Activated T-helper 1 cell treated with anti-CD3 and anti-CD28 coated beads, Interleukin-12 subunit alpha, Interleukin-12 subunit beta, Interleukin-2, Interleukin-4 antibody, amounts not matched to agents 30 ng/mL and 10 ng/mL and 1 ng/mL, durations not matched to agents 14 hours and 24 hours and 36 hours (primary cell): ENCODE data around the gene FBXO45. TPM values are rescaled to one million over a fixed set of nuclear protein-coding genes. Genes with fewer than 3 reads are reported as not detected.
"Not testable (repeated sequence)": the region's sequence is repeated elsewhere in the genome, so short reads cannot be mapped to it uniquely, and the experiment has no call there.

Source experiments
- DNase-seq: peaks from one replicate; pipeline ENCODE4 v3.0.0; 2021; ENCODE audit warnings: low spot score
- H3K27ac Mint-ChIP-seq: one replicate; pipeline ENCODE4 v1.8.0; 2021; ENCODE audit warnings: mild to moderate bottlenecking, mixed read lengths
- H3K27me3 Mint-ChIP-seq: one replicate; pipeline ENCODE4 v1.8.0; 2022; ENCODE audit warnings: mild to moderate bottlenecking, moderate library complexity, mixed read lengths; ENCODE audit not compliant: insufficient read depth
- H3K36me3 Mint-ChIP-seq: one replicate; pipeline ENCODE4 v1.8.0; 2021; ENCODE audit warnings: low read depth, mixed read lengths
- H3K4me1 Mint-ChIP-seq: one replicate; pipeline ENCODE4 v1.8.0; 2021; ENCODE audit warnings: low read depth, mixed read lengths
- H3K4me3 Mint-ChIP-seq: one replicate; pipeline ENCODE4 v1.8.0; 2021; ENCODE audit warnings: mild to moderate bottlenecking, moderate library complexity, mixed read lengths
- H3K9me3 Mint-ChIP-seq: one replicate; pipeline ENCODE4 v1.8.0; 2021; ENCODE audit warnings: mixed read lengths
- intact Hi-C: fragments of 100-400 bp; cut with micrococcal nuclease; formaldehyde crosslinking; loops from one replicate; pipeline ENCODE4 v1.15.1; 2024
- total RNA-seq: library from RNA; stranded (reverse); gene quantifications from 2 replicates; pipeline ENCODE4 v1.2.3, GENCODE V29; 2022

Gene FBXO45
- total RNA-seq, 1 donor from 2014 or later, result 22.8 TPM

- peak overlapping the region; percentile 64 for H3K27ac Mint-ChIP-seq
- peaks cover 2% of the 10 kb centered on the region for H3K27me3 Mint-ChIP-seq
- H3K4me1 Mint-ChIP-seq, result peaks cover 45% of the 10 kb centered on the region
Measured at GRCh38 chr3:196608693-196609092, 40.2 kb downstream of the FBXO45 start.

GRCh38 chr3:196609343-196609775, 40.9 kb downstream of the FBXO45 start:
- Mint-ChIP-seq H3K4me3 (peak overlapping the region; percentile 20), H3K9me3 (no peaks in the 10 kb centered on the region), H3K27ac (peak overlapping the region; percentile 56), H3K27me3 (peaks cover 2% of the 10 kb centered on the region), H3K4me1 (peaks cover 43% of the 10 kb centered on the region), H3K36me3 (no peaks in the 10 kb centered on the region)
- intact Hi-C loops, result loop anchor here (1.0 to 2.0 kb wide), 12 partner anchors 11 to 362 kb away; partner anchors contain the start of genes NCBP2 and NRROS
- peak; percentile 85 for DNase-seq

More at GRCh38 chr3:196608693-196609092, 40.2 kb downstream of the FBXO45 start:
- intact Hi-C loops, result loop anchor here (1.0 to 2.0 kb wide), 12 partner anchors 10 to 363 kb away; partner anchors contain the start of genes NCBP2 and NRROS
- DNase-seq, result no peak
- Mint-ChIP-seq H3K36me3 (no peaks in the 10 kb centered on the region), H3K9me3 (no peaks in the 10 kb centered on the region), H3K4me3 (no peak overlapping the region)

- Mint-ChIP-seq H3K27me3 (peaks cover 2% of the 10 kb centered on the region), H3K4me3 (peak overlapping the region; percentile 20), H3K36me3 (no peaks in the 10 kb centered on the region), H3K4me1 (peaks cover 38% of the 10 kb centered on the region), H3K9me3 (no peaks in the 10 kb centered on the region), H3K27ac (peak overlapping the region; percentile 56)
- no peak for DNase-seq
- intact Hi-C loops, result loop anchor here (1.0 to 2.0 kb wide), 12 partner anchors 12 to 361 kb away; partner anchors contain the start of genes NCBP2 and NRROS
Measured at GRCh38 chr3:196609805-196610515, 41.5 kb downstream of the FBXO45 start.

GRCh38 chr3:196611761-196612483, 43.5 kb downstream of the FBXO45 start:
- H3K27ac Mint-ChIP-seq, result peak overlapping the region; percentile 80
- H3K36me3 Mint-ChIP-seq, result no peaks in the 10 kb centered on the region
- peaks cover 38% of the 10 kb centered on the region for H3K4me1 Mint-ChIP-seq
- no peaks in the 10 kb centered on the region for H3K9me3 Mint-ChIP-seq
- intact Hi-C loops, result no loop called here
- H3K27me3 Mint-ChIP-seq, result no peaks in the 10 kb centered on the region
- H3K4me3 Mint-ChIP-seq, result peak overlapping the region; percentile 48
- no peak for DNase-seq

GRCh38 chr3:196615234-196615633, 46.8 kb downstream of the FBXO45 start:
- H3K27me3 Mint-ChIP-seq, H3K9me3 Mint-ChIP-seq, H3K27ac Mint-ChIP-seq, intact Hi-C loops, H3K4me3 Mint-ChIP-seq, DNase-seq, H3K36me3 Mint-ChIP-seq: not testable (repeated sequence)
- peaks cover 17% of the 10 kb centered on the region for H3K4me1 Mint-ChIP-seq

GRCh38 chr3:196617256-196617655, 48.8 kb downstream of the FBXO45 start:
- intact Hi-C loops, result no loop called here
- DNase-seq, result no peak
- Mint-ChIP-seq H3K9me3 (no peaks in the 10 kb centered on the region), H3K27me3 (no peaks in the 10 kb centered on the region), H3K4me1 (peaks cover 4% of the 10 kb centered on the region), H3K27ac (no peak overlapping the region), H3K4me3 (no peak overlapping the region), H3K36me3 (no peaks in the 10 kb centered on the region)

- no peak for DNase-seq
- Mint-ChIP-seq H3K4me3 (no peak overlapping the region), H3K27ac (no peak overlapping the region), H3K4me1 (peaks cover 9% of the 10 kb centered on the region), H3K9me3 (no peaks in the 10 kb centered on the region), H3K27me3 (no peaks in the 10 kb centered on the region), H3K36me3 (peaks cover under 1% of the 10 kb centered on the region)
- intact Hi-C loops, result no loop called here
Measured at GRCh38 chr3:196619223-196619622, 50.8 kb downstream of the FBXO45 start.

GRCh38 chr3:196619627-196620026, 51.2 kb downstream of the FBXO45 start:
- H3K4me3 Mint-ChIP-seq, H3K9me3 Mint-ChIP-seq, H3K27ac Mint-ChIP-seq, H3K36me3 Mint-ChIP-seq, DNase-seq, intact Hi-C loops, H3K27me3 Mint-ChIP-seq: not testable (repeated sequence)
- peaks cover 13% of the 10 kb centered on the region for H3K4me1 Mint-ChIP-seq

GRCh38 chr3:196620161-196620604, 51.7 kb downstream of the FBXO45 start:
- DNase-seq, result no peak
- Mint-ChIP-seq H3K27me3 (no peaks in the 10 kb centered on the region), H3K9me3 (no peaks in the 10 kb centered on the region), H3K4me1 (peaks cover 18% of the 10 kb centered on the region), H3K36me3 (peaks cover 1% of the 10 kb centered on the region), H3K4me3 (no peak overlapping the region), H3K27ac (no peak overlapping the region)
- intact Hi-C loops, result no loop called here

GRCh38 chr3:196620684-196621083, 52.2 kb downstream of the FBXO45 start:
- Mint-ChIP-seq H3K27me3 (no peaks in the 10 kb centered on the region), H3K36me3 (peaks cover 1% of the 10 kb centered on the region), H3K4me1 (peaks cover 23% of the 10 kb centered on the region), H3K9me3 (no peaks in the 10 kb centered on the region), H3K27ac (no peak overlapping the region), H3K4me3 (no peak overlapping the region)
- DNase-seq, result no peak
- intact Hi-C loops, result no loop called here

- Mint-ChIP-seq H3K4me1 (peaks cover 26% of the 10 kb centered on the region), H3K9me3 (no peaks in the 10 kb centered on the region), H3K36me3 (peaks cover 1% of the 10 kb centered on the region), H3K27me3 (no peaks in the 10 kb centered on the region), H3K27ac (no peak overlapping the region), H3K4me3 (no peak overlapping the region)
- DNase-seq, result no peak
- intact Hi-C loops, result no loop called here
Measured at GRCh38 chr3:196621611-196622010, 53.2 kb downstream of the FBXO45 start.

GRCh38 chr3:196624067-196624790, 55.8 kb downstream of the FBXO45 start:
- H3K27me3 Mint-ChIP-seq, result no peaks in the 10 kb centered on the region
- no peak for DNase-seq
- no peaks in the 10 kb centered on the region for H3K9me3 Mint-ChIP-seq
- peaks cover 27% of the 10 kb centered on the region for H3K4me1 Mint-ChIP-seq
- intact Hi-C loops, result loop anchor here (1.0 kb wide), 3 partner anchors 8 to 15 kb away; partner anchors contain the start of gene NRROS
- peaks cover 1% of the 10 kb centered on the region for H3K36me3 Mint-ChIP-seq
- peak overlapping the region; percentile 63 for H3K27ac Mint-ChIP-seq
- peak overlapping the region; percentile 47 for H3K4me3 Mint-ChIP-seq
